Embryonic facial prominence (tissue), 1 donor: ENCODE data around the gene TLR2.

Source experiments
- DNase-seq: peaks from one replicate; pipeline ENCODE4 v3.0.0-alpha.2; 2016; ENCODE audit errors: extremely low spot score

Gene TLR2

DNA sequence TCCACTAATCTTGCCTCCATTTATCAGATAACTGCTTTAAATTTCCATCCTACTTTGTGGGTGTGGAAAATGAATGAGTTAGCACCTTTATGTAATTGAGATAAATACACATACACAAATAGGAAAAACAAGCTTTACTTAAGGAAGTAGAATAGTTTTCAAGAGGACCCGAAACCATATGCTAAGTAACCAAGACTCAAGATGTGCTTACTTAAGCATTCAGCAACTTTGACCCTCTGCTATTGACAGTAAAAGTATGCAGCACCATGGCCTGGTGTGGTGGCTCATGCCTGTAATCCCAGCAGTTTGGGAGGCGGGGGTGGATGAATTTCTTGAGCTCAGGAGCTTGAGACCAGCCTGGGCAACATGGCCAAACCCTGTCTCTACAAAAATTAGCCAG, 45.8 kb downstream of the TLR2 start:
- no peak for DNase-seq

DNA sequence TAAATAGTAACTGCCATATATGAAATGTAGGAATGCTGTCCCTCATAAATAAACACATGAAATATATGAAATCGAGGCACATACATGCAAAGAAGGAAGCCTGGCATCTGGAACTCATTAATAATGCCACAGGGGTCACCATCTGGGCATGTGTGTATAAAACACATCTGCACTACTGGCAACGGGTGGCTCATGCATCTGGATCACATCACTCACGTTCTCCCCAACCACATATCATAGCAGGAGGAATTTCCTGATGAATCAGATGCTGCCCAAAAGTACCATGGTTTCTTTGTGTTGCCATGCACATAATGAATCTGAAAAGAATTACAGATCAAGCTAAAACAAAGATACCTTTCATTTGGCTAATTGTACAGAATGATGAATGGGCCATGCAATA, 47.2 kb downstream of the TLR2 start:
- peak; percentile 58 for DNase-seq

DNA sequence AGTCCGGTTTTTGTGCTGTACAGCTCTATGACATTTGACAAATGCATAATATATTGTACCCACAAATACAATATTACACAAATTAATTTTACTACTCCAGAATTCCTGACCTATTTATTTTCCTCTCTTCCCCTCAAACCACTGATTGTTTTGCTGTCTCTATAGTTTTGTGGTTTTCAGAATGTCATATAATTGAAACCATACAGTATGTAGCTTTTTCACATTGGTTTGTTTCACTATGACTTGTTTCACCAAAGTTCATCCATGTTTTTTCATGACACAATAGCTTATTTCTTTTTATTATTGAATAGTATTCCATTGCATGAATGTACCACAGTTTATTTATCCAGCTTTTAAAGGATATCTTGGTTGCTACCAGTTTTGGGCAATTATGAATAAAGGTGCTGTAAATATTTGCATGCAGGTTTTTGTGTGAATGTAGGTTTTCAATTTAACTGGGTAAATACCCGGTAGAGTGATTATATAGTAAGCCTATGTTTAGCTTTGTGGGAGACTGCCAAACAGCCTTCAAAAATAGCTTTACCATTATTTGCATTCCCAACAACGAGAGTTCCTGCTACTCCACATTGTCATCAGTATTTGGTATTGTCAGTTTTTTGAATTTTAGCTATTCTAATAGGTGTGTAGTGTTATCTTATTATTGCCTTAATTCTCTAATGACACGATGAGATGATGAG, 49.8 kb downstream of the TLR2 start:
- DNase-seq: no peak

DNA sequence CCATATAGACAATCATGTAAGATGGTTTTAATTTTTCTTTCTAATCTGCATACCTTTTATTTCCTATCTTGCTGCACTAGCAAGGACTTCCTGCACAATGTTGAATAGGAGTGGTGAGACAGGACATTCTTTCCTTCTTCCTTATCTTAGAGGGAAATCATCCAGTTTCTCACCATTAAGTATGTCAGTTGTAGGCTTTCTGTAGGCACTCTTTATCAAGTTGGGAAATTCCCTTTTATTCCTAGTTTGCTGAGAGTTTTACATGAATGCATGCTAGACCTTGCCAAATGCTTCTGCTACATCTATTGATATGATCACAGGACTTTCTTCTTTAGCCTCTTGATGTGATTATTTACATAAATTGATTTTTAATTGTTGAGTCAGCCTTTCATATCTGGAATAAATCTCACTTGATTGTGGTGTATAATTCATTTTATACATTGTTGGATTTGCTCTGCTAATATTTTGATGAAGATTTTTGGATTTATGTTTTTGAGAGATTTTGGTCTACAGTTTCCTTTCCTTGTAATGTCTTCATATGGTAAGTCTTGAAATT, 51.9 kb downstream of the TLR2 start:
- DNase-seq: no peak

DNA sequence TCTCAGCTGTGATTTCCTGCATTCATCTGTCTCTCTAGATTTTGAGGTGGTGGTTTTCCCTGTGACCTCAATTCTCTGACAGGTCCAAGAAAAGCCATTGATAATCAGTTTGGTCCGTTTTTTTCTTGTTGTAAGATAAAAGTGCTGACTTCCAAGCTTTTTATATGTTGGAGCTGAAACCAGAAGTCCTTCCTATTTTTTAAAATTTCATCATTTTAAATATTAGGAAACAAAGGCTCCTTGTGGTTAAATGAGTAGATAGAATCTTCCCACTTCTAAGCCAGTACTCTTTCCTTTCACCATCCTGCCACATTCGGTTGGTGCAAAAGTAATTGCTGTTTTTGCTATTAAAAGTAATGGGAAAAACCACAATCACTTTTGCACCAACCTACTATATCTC, 57.5 kb downstream of the TLR2 start:
- no peak for DNase-seq

DNA sequence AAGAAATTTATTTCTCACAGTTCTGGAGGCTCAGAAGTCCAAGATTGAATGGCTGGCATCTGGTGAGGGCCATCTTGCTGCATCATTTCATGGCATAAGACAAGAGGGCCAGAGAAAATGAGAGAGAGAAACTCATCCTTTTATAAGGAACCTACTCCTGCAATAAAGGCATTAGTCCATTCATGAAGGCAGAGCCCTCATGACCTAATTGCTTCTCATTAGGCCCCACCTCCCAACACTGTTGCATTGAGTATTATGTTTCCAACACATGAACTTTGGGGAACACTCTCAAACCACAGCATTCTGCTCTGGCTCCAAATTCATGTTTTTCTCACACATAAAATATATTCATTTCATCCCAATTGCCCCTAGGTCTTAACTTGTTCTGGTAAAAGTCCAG, 61.6 kb downstream of the TLR2 start:
- no peak for DNase-seq

DNA sequence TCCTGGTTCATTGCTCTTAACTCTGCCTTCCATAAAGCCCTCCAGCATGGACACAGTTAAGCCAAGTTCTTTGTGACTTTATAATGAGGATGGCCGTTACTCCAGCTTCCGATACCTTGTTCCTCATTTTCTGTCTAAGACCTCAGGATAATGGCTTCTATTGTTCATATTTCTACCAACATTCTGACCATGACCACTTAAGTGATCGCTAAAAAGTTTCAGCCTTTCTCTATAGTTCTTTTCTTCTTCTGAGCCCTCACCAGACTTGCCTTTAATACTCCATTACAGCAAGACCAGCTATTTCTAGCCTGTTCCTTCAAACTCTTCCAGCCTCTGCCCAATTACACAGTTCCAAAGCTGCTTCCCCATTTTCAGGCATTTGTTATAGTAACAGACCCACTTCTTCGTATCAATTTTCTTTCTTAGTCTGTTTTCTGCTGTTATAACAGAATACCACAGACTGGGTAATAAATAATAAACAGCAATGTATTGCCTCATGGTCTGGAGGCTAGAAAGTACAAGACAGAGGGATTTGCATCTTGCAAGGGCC, 63.4 kb downstream of the TLR2 start:
- DNase-seq: no peak

DNA sequence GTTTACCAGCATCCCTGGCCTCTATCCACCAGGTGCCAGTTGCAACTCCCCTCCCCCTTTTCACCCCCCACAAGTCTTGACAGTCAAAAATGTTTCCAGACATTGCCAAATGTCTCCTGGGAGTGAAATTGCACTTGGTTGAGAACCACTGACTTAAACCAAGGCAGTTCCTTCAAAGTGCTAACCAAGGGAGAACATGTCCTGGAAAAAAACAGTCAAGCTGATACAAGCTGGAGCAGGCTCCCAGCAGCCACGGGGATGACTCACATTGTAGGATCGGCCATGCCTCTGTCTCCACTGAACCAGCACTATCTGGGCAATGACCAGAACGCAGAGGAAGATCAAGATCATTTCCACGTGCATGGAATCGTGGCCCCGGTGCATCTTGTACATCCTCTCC, 64.3 kb downstream of the TLR2 start:
- no peak for DNase-seq

DNA sequence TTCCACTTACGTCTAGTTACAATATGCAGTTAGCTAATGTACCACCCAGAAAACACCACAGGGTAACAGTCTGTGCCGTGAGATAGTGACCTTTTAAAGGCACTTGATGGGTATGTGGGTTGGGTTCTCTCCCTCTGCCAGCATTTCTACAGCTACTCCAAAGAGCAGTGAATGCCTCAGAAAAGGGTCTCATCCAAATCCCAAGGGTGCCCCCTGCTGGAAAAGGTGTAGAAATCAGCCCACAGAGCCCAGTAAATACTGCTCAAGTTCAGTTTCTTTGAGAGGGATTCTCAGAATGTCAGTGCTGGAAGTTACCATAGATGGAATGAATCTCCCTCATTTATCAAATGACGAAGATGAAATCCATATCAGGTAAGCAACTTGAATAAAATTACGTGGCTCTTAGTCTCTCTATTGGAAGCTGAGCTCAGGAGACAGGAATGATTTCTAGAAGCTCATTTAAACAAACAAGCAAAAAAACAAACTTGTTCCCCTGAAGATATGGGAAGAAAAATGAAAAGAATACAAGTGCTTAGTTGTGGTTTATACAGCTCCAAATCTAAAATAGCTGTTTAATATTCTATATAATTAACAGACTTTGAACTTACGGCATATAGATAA, 66.2 kb downstream of the TLR2 start:
- no peak for DNase-seq

DNA sequence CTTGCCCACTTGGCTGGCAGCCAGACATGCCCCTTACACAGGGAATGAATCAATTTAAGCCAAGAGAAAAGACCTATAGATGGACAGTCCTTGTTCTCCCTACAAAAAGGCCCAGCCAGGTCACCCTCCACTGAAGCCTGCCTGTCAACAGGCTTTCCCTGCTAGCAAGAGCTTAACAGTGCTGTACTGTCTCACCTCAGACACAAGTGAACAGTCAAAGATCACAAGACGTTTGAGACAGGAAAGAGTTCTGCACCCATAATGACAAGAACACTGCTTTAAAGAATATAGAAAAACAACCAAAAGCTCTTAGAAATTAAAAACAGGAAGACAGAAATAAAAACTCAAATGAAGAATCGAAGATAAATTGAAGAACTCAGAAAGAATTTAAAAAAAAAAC, 71.1 kb downstream of the TLR2 start:
- DNase-seq: no peak
